Liver (tissue), 9 donors: ENCODE measurements around the gene HBD. TPM values are rescaled to one million over a fixed set of nuclear protein-coding genes. Genes with fewer than 3 reads are reported as not detected.

Experiments used
- DNase-seq: peaks from one replicate; pipeline ENCODE4 v3.0.0-alpha.2; 2017; ENCODE audit warnings: low spot score
- H3K27ac ChIP-seq, 2 donors: one replicate each; pipeline ENCODE4 v1.7.0; 2013; ENCODE audit warnings: inconsistent platforms in 2 of 2, low read length in 2 of 2, control low read depth in 1 of 2, low read depth in 1 of 2, mild to moderate bottlenecking in 1 of 2
- H3K27me3 ChIP-seq, 4 donors: one replicate each; pipeline versions ENCODE4 v1.6.1 to v1.7.0; 2013; ENCODE audit warnings: low read length in 3 of 4, inconsistent platforms in 1 of 4, mild to moderate bottlenecking in 1 of 4, moderate library complexity in 1 of 4; ENCODE audit not compliant: control insufficient read depth in 4 of 4, insufficient read depth in 4 of 4
- H3K36me3 ChIP-seq, 4 donors: one replicate each; pipeline versions ENCODE4 v1.6.1 to v1.7.0; 2013; ENCODE audit warnings: low read length in 3 of 4, mild to moderate bottlenecking in 3 of 4, low read depth in 1 of 4, moderate library complexity in 1 of 4; ENCODE audit not compliant: control insufficient read depth in 4 of 4, insufficient read depth in 3 of 4
- H3K4me1 ChIP-seq, 4 donors: one replicate each; pipeline versions ENCODE4 v1.6.1 to v1.7.0; 2013; ENCODE audit warnings: low read length in 3 of 4, mild to moderate bottlenecking in 3 of 4, moderate library complexity in 1 of 4; ENCODE audit not compliant: control insufficient read depth in 4 of 4, insufficient read depth in 4 of 4
- H3K4me3 ChIP-seq, 3 donors: one replicate each; pipeline versions ENCODE4 v1.6.1 to v1.7.0; 2013; ENCODE audit warnings: low read length in 3 of 3, control low read depth in 1 of 3, low read depth in 1 of 3, mild to moderate bottlenecking in 1 of 3
- H3K9ac ChIP-seq, 2 donors: one replicate each; pipeline ENCODE4 v1.7.0; 2013; ENCODE audit warnings: low read length in 2 of 2, mild to moderate bottlenecking in 2 of 2, moderate library complexity in 2 of 2, control low read depth in 1 of 2, low read depth in 1 of 2
- H3K9me3 ChIP-seq, 4 donors: one replicate each; pipeline versions ENCODE4 v1.6.1 to v1.7.0; 2013; ENCODE audit warnings: low read length in 3 of 4; ENCODE audit not compliant: control insufficient read depth in 4 of 4
- ATF3 ChIP-seq: IDR thresholded peaks from 2 replicates; pipeline ENCODE4 v1.6.1; 2016; ENCODE audit warnings: antibody characterized with exemption
- EGR1 ChIP-seq, 2 donors: IDR thresholded peaks; 2 replicates each; pipeline ENCODE4 v1.6.1; 2016 to 2018; ENCODE audit warnings: antibody characterized with exemption in 2 of 2, low read depth in 2 of 2
- FOXA1 ChIP-seq: IDR thresholded peaks from 2 replicates; pipeline ENCODE4 v1.6.1; 2016; ENCODE audit warnings: antibody characterized with exemption
- FOXA2 ChIP-seq: IDR thresholded peaks from 2 replicates; pipeline ENCODE4 v1.6.1; 2016; ENCODE audit warnings: antibody characterized with exemption
- GABPA ChIP-seq, 2 donors: IDR thresholded peaks in 1 of 2; conservative IDR thresholded peaks in 1 of 2; 2 replicates each; pipeline ENCODE4 v1.6.1; 2016; ENCODE audit warnings: antibody characterized with exemption in 2 of 2, mild to moderate bottlenecking in 1 of 2, moderate library complexity in 1 of 2
- HNF4A ChIP-seq, 2 donors: conservative IDR thresholded peaks; 2 replicates each; pipeline ENCODE4 v1.6.1; 2016; ENCODE audit warnings: antibody characterized with exemption in 2 of 2, mild to moderate bottlenecking in 2 of 2
- MAX ChIP-seq: IDR thresholded peaks from 2 replicates; pipeline ENCODE4 v1.6.1; 2016; ENCODE audit warnings: antibody characterized with exemption
- NR2F2 ChIP-seq: IDR thresholded peaks from 2 replicates; pipeline ENCODE4 v1.6.1; 2016; ENCODE audit warnings: antibody characterized with exemption
- REST ChIP-seq: IDR thresholded peaks from 2 replicates; pipeline ENCODE4 v1.6.1; 2016; ENCODE audit warnings: antibody characterized with exemption, mild to moderate bottlenecking
- RXRA ChIP-seq, 2 donors: IDR thresholded peaks; 2 replicates each; pipeline ENCODE4 v1.6.1; 2017 to 2018; ENCODE audit warnings: antibody characterized with exemption in 2 of 2, mild to moderate bottlenecking in 1 of 2
- SP1 ChIP-seq: IDR thresholded peaks from 2 replicates; pipeline ENCODE4 v1.6.1; 2018; ENCODE audit warnings: antibody characterized with exemption, mild to moderate bottlenecking
- TAF1 ChIP-seq: conservative IDR thresholded peaks from 2 replicates; pipeline ENCODE4 v1.6.1; 2016; ENCODE audit warnings: antibody characterized with exemption, mild to moderate bottlenecking
- YY1 ChIP-seq: IDR thresholded peaks from 2 replicates; pipeline ENCODE4 v1.6.1; 2016; ENCODE audit warnings: antibody characterized with exemption, mild to moderate bottlenecking
- ZBTB33 ChIP-seq: IDR thresholded peaks from 2 replicates; pipeline ENCODE4 v1.6.1; 2016; ENCODE audit warnings: antibody characterized with exemption
- WGBS: extraction: QIAGEN DNeasy Blood & Tissue Kit; methylation state at CpG from one replicate; pipeline ENCODE4 v1.1.7; 2013; 5-methylcytosine and 5-hydroxymethylcytosine counted together
- polyA plus RNA-seq, 2 donors: library from polyadenylated mRNA; stranded (reverse) in 1 of 2; unstranded in 1 of 2; fragments of 200-250 nt in 1 of 2; fragments of >200 nt in 1 of 2; fragmentation: Nextera tagmentation in 1 of 2; extraction: Ambion mirVana in 1 of 2; gene quantifications; one replicate each; pipeline versions ENCODE4 v1.2.1 to v1.2.3, GENCODE V29; 2013 to 2015
- total RNA-seq, 2 donors: library from RNA; depleted of rRNA; stranded (reverse); fragments of >200 nt; gene quantifications; one replicate each; pipeline ENCODE4 v1.2.3, GENCODE V29; 2014
- donor health status: healthy.
- donor health status: healthy.
- donor health status: healthy.
- donor health status: healthy.
- donor health status: healthy.

The HBD gene
- total and polyA plus RNA-seq, 4 donors: 0.72 to 6.0 TPM; not detected in 2

GRCh38 chr11:5235364-5236095, 1.2 kb upstream of the HBD start (continued):
- TF ChIP-seq REST: no peak

- 79% methylated on average over 1 of the region's 1 CpG for WGBS
- Histone ChIP-seq H3K9ac (no peak overlapping the region), H3K27ac (no peak overlapping the region), H3K4me3 (no peak overlapping the region), H3K4me1 (no peaks in the 10 kb centered on the region), H3K36me3 (no peaks in the 10 kb centered on the region), H3K9me3 (no peaks in the 10 kb centered on the region), H3K27me3 (no peaks in the 10 kb centered on the region)
- TF ChIP-seq GABPA (IDR thresholded peaks at IDR 0.05 in 1 of 2, conservative IDR thresholded peaks at IDR 0.05 in 1 of 2): no peak
- no peak for TF ChIP-seq TAF1
- no peak for TF ChIP-seq REST
- TF ChIP-seq MAX: no peak
- TF ChIP-seq FOXA2: no peak
- TF ChIP-seq NR2F2: no peak
- no peak for TF ChIP-seq FOXA1
- TF ChIP-seq YY1: no peak
- TF ChIP-seq ATF3: no peak
- TF ChIP-seq SP1: no peak
- TF ChIP-seq RXRA (IDR thresholded peaks at IDR 0.05): no peak
- TF ChIP-seq HNF4A (conservative IDR thresholded peaks at IDR 0.05): no peak
- no peak for DNase-seq
These were observed 976 bp downstream of the HBD start for GRCh38 chr11:5233307-5233706.

GRCh38 chr11:5232821-5233220, 1.5 kb downstream of the HBD start:
- H3K9ac ChIP-seq: no peak overlapping the region
- no peak for DNase-seq
- H3K27me3 ChIP-seq: no peaks in the 10 kb centered on the region
- H3K36me3 ChIP-seq: no peaks in the 10 kb centered on the region
- H3K27ac ChIP-seq: no peak overlapping the region
- no peaks in the 10 kb centered on the region for H3K4me1 ChIP-seq
- 92% methylated on average over 2 of the region's 2 CpGs for WGBS
- TF ChIP-seq ZBTB33: no peak
- no peak for TF ChIP-seq EGR1 (IDR thresholded peaks at IDR 0.05; ENCODE audit: low read depth in 2 of 2)
- no peak for TF ChIP-seq FOXA1
- no peak for TF ChIP-seq REST
- no peak for TF ChIP-seq RXRA (IDR thresholded peaks at IDR 0.05)
- H3K4me3 ChIP-seq: no peak overlapping the region
- no peaks in the 10 kb centered on the region for H3K9me3 ChIP-seq
